HL-60 (cell line): ENCODE data around the gene GNAT1.

Experiments used
- POLR2AphosphoS5 ChIP-seq: IDR thresholded peaks from 2 replicates; pipeline ENCODE4 v1.6.1; 2012; ENCODE audit warnings: low read depth
- SPI1 ChIP-seq: IDR thresholded peaks from 2 replicates; pipeline ENCODE4 v1.6.1; 2012; ENCODE audit warnings: low read depth, mild to moderate bottlenecking, borderline replicate concordance
- TF ChIP-seq, protein P1 (sequence below): IDR thresholded peaks from one replicate; pipeline ENCODE4 v1.5.1; 2011; ENCODE audit warnings: low read length, control low read depth, inconsistent platforms; ENCODE audit not compliant: insufficient read depth

DNA sequence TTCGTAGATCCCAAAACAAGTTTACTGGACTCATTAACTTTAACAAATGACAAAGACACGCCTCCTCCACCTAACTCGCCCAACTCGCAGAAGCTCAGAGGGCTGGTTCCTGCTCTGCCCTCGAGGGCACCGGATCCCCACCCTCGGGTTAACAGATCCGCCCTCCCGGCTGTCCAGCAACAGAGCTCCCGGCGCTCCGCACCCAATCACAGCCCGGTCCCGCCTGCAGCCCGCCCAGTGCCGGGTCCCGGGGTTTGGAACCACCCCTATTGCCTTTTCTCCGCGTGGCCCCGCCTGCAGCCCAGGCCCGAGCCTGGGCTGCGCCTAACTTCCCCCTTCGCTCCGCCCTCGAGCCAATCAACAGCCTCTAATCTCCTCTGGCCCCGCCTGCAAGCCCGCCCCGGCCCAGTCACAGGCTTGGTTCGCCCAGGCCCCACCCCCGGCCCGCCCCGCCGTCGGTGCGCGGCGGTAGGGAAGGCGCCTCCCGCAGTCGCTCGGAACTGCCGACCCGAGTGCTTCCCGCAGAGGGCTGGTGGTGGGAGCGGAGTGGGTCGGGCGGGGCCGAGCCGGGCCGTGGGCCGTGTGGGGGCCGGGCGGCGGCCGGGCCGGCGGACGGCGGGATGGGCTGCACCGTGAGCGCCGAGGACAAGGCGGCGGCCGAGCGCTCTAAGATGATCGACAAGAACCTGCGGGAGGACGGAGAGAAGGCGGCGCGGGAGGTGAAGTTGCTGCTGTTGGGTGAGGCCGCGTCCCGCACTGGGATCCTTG lies 44.5 kb downstream of the GNAT1 start, which contains the start of gene GNAI2:
- TF ChIP-seq, protein P1, sequence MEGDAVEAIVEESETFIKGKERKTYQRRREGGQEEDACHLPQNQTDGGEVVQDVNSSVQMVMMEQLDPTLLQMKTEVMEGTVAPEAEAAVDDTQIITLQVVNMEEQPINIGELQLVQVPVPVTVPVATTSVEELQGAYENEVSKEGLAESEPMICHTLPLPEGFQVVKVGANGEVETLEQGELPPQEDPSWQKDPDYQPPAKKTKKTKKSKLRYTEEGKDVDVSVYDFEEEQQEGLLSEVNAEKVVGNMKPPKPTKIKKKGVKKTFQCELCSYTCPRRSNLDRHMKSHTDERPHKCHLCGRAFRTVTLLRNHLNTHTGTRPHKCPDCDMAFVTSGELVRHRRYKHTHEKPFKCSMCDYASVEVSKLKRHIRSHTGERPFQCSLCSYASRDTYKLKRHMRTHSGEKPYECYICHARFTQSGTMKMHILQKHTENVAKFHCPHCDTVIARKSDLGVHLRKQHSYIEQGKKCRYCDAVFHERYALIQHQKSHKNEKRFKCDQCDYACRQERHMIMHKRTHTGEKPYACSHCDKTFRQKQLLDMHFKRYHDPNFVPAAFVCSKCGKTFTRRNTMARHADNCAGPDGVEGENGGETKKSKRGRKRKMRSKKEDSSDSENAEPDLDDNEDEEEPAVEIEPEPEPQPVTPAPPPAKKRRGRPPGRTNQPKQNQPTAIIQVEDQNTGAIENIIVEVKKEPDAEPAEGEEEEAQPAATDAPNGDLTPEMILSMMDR = no peak
- TF ChIP-seq POLR2AphosphoS5 (peak; percentile 63), SPI1 (no peak)
